Suprapubic skin (tissue), 4 donors: ENCODE data around the gene MIS12. TPM values are rescaled to one million over a fixed set of nuclear protein-coding genes. Genes with fewer than 3 reads are reported as not detected.

Experiments
- DNase-seq, 2 donors: peaks; one replicate each; pipeline ENCODE4 v3.0.0-alpha.2; 2019; ENCODE audit warnings: low spot score in 2 of 2
- H3K27ac ChIP-seq: fragments of 200-600 bp; sonication (generic); one replicate; pipeline ENCODE4 v1.5.1; 2019
- H3K27me3 ChIP-seq: fragments of 200-600 bp; sonication (generic); one replicate; pipeline ENCODE4 v1.5.1; 2019
- H3K36me3 ChIP-seq: fragments of 200-600 bp; sonication (generic); one replicate; pipeline ENCODE4 v1.5.1; 2019
- H3K4me1 ChIP-seq: fragments of 200-600 bp; sonication (generic); one replicate; pipeline ENCODE4 v1.5.1; 2019
- H3K4me3 ChIP-seq: fragments of 200-600 bp; sonication (generic); one replicate; pipeline ENCODE4 v1.5.1; 2019; ENCODE audit warnings: mild to moderate bottlenecking
- H3K9me3 ChIP-seq: fragments of 200-600 bp; sonication (generic); one replicate; pipeline ENCODE4 v1.5.1; 2019
- CTCF ChIP-seq, 2 donors: fragments of 200-600 bp in 1 of 2; fragments of 450-650 bp in 1 of 2; sonication (generic) in 1 of 2; IDR thresholded peaks; one replicate each; pipeline ENCODE4 v1.5.1; 2016 to 2019; ENCODE audit warnings: antibody characterized with exemption in 2 of 2, mild to moderate bottlenecking in 1 of 2, moderate library complexity in 1 of 2
- EP300 ChIP-seq: sonication (generic); formaldehyde crosslinking; IDR thresholded peaks from one replicate; pipeline ENCODE4 v1.6.1; 2017; ENCODE audit warnings: antibody characterized with exemption
- POLR2A ChIP-seq, 2 donors: fragments of 450-650 bp; IDR thresholded peaks; one replicate each; pipeline ENCODE4 v1.6.1; 2017; ENCODE audit warnings: antibody characterized with exemption in 2 of 2, mild to moderate bottlenecking in 2 of 2, moderate library complexity in 2 of 2
- POLR2AphosphoS5 ChIP-seq, 3 donors: sonication (generic); formaldehyde crosslinking; IDR thresholded peaks; one replicate each; pipeline ENCODE4 v1.6.1; 2017; ENCODE audit warnings: antibody characterized with exemption in 3 of 3
- WGBS: methylation state at CpG from one replicate; pipeline ENCODE4 v1.1.5; 2018; 5-methylcytosine and 5-hydroxymethylcytosine counted together
- total RNA-seq, 4 donors: library from RNA; depleted of rRNA; stranded (reverse); fragments of >200 nt; gene quantifications; one replicate each; pipeline ENCODE4 v1.1.0, GENCODE V29; 2016

Gene MIS12
- total RNA-seq, 4 donors from 2014 or later, result 5.8 to 15.2 (median 8.1) TPM

- WGBS, result 5% methylated on average over 8 of the region's 8 CpGs
- peaks cover 6% of the 10 kb centered on the region for H3K36me3 ChIP-seq
- DNase-seq, result no peak
- H3K4me3 ChIP-seq, result peak overlapping the region; percentile 98
- no peaks in the 10 kb centered on the region for H3K9me3 ChIP-seq
- TF ChIP-seq POLR2AphosphoS5 (IDR thresholded peaks at IDR 0.05), result no peak
- TF ChIP-seq POLR2A (IDR thresholded peaks at IDR 0.05), result no peak
- TF ChIP-seq CTCF (IDR thresholded peaks at IDR 0.05), result no peak
- TF ChIP-seq EP300, result no peak
- H3K27me3 ChIP-seq, result no peaks in the 10 kb centered on the region
- H3K4me1 ChIP-seq, result peaks cover 31% of the 10 kb centered on the region
- H3K27ac ChIP-seq, result no peak overlapping the region
These were observed 18.9 kb upstream of the MIS12 start for GRCh38 chr17:5467416-5467815.

DNA sequence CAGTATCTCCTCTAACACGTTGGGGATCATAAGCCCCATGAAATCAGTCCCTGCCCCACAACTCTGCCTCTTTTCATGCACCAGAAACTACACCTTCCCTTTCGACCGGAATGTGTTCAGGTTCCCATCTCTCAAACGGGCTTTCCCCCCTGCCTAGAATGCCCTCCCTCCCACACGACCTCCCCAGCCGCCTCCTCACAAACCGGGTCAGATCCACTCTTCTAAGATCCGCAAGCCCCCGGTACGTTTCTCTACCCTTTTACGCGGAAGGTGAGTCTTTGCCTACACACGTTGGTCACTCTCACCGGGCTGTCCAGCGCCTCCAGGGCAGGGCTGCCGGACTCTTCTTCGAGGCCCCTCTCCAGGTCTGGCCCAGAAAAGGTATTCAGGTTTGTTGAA is 18.3 kb upstream of the MIS12 start:
- TF ChIP-seq POLR2A (IDR thresholded peaks at IDR 0.05) (no peak), CTCF (IDR thresholded peaks at IDR 0.05) (no peak), EP300 (no peak), POLR2AphosphoS5 (IDR thresholded peaks at IDR 0.05) (no peak)
- WGBS, result 2% methylated on average over 17 of the region's 17 CpGs
- peaks cover 31% of the 10 kb centered on the region for H3K4me1 ChIP-seq
- H3K9me3 ChIP-seq, result no peaks in the 10 kb centered on the region
- peak overlapping the region; percentile 73 for H3K27ac ChIP-seq
- H3K27me3 ChIP-seq, result no peaks in the 10 kb centered on the region
- DNase-seq, result no peak
- peaks cover 11% of the 10 kb centered on the region for H3K36me3 ChIP-seq
- H3K4me3 ChIP-seq, result peak overlapping the region; percentile 98

DNA sequence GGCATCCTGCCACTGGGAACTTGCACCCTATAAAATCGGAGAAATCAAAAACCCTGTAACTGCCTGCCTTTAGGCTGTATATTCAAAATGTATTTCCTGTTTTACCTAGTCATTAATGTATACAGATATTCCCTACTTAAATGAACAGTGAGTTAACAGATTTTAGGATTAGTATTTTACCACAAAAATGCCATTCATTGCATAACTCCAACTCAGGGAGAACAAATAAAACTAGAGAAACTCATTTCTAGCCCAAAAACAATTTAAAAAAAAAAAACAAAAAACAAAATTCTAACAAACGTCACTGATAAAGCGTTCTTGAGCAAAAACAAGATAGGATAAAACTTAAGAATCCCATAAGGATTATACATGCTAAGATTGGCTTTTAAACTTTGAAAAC is 13.9 kb upstream of the MIS12 start:
- no peaks in the 10 kb centered on the region for H3K9me3 ChIP-seq
- peaks cover 47% of the 10 kb centered on the region for H3K36me3 ChIP-seq
- no peaks in the 10 kb centered on the region for H3K27me3 ChIP-seq
- WGBS, result 78% methylated on average over 3 of the region's 3 CpGs
- peaks cover 12% of the 10 kb centered on the region for H3K4me1 ChIP-seq
- H3K4me3 ChIP-seq, result no peak overlapping the region
- no peak for DNase-seq
- TF ChIP-seq POLR2AphosphoS5 (IDR thresholded peaks at IDR 0.05), result no peak
- no peak for TF ChIP-seq CTCF (IDR thresholded peaks at IDR 0.05)
- no peak for TF ChIP-seq EP300
- no peak for TF ChIP-seq POLR2A (IDR thresholded peaks at IDR 0.05)
- H3K27ac ChIP-seq, result no peak overlapping the region

DNA sequence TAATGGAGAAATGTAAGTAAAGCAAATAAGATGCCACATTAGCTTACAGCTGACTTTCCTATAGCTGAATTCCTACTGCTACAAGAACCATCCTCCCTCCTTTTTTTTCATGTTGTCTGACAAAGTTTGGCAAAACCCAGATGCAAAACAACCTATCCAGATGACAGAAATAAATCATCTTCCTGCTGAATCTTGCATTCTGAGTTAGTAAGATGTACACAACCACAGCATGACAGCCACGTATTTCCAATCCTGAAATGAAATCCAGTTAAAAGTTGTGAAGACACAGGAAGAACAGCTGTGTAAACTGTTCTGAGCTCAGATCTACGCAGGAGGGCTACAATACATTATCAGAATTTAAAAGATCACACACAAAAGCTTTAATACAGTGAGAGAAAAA is 12.5 kb upstream of the MIS12 start:
- no peaks in the 10 kb centered on the region for H3K27me3 ChIP-seq
- H3K9me3 ChIP-seq, result no peaks in the 10 kb centered on the region
- TF ChIP-seq POLR2A (IDR thresholded peaks at IDR 0.05) (no peak), EP300 (no peak), CTCF (IDR thresholded peaks at IDR 0.05) (no peak), POLR2AphosphoS5 (IDR thresholded peaks at IDR 0.05) (no peak)
- H3K36me3 ChIP-seq, result peaks cover 61% of the 10 kb centered on the region
- DNase-seq, result no peak
- 86% methylated on average over 2 of the region's 2 CpGs for WGBS
- H3K4me3 ChIP-seq, result no peak overlapping the region
- H3K27ac ChIP-seq, result no peak overlapping the region
- H3K4me1 ChIP-seq, result peaks cover 5% of the 10 kb centered on the region

- Histone ChIP-seq H3K27me3 (no peaks in the 10 kb centered on the region), H3K27ac (no peak overlapping the region), H3K36me3 (peaks cover 80% of the 10 kb centered on the region), H3K4me1 (no peaks in the 10 kb centered on the region), H3K9me3 (no peaks in the 10 kb centered on the region), H3K4me3 (no peak overlapping the region)
- WGBS, result 90% methylated on average over 4 of the region's 4 CpGs
- TF ChIP-seq POLR2A (IDR thresholded peaks at IDR 0.05) (no peak), CTCF (IDR thresholded peaks at IDR 0.05) (no peak), EP300 (no peak), POLR2AphosphoS5 (IDR thresholded peaks at IDR 0.05) (no peak)
- DNase-seq, result no peak
These were observed 7.4 kb upstream of the MIS12 start for GRCh38 chr17:5478992-5479391.
